Measurements from ENCODE around the gene DNAI4.
"Not testable (repeated sequence)": the region's sequence is repeated elsewhere in the genome, so short reads cannot be mapped to it uniquely, and the experiment has no call there.

Gene DNAI4

GRCh38 chr1:66929999-66930822, 5.6 kb upstream of the DNAI4 start:
- in situ Hi-C loops (cut with HindIII; ENCODE audit: low sequenced_read_pairs), result no loop called here

- in situ Hi-C loops (cut with HindIII; ENCODE audit: low sequenced_read_pairs), result no loop called here
Observed at GRCh38 chr1:66929691-66929998, 5.0 kb upstream of the DNAI4 start.

- in situ Hi-C loops (cut with HindIII; ENCODE audit: low sequenced_read_pairs), result no loop called here
Observed at GRCh38 chr1:66929146-66929688, 4.6 kb upstream of the DNAI4 start.

- in situ Hi-C loops (cut with HindIII; ENCODE audit: low sequenced_read_pairs), result no loop called here
Observed at GRCh38 chr1:66927528-66927927, 2.9 kb upstream of the DNAI4 start.

- in situ Hi-C loops (cut with HindIII; ENCODE audit: low sequenced_read_pairs), result no loop called here
Observed at GRCh38 chr1:66925944-66926343, 1.3 kb upstream of the DNAI4 start.

GRCh38 chr1:66925558-66925910, 878 bp upstream of the DNAI4 start:
- in situ Hi-C loops (cut with HindIII; ENCODE audit: low sequenced_read_pairs), result no loop called here

GRCh38 chr1:66920543-66920942, 4.1 kb downstream of the DNAI4 start:
- in situ Hi-C loops (cut with HindIII; ENCODE audit: low sequenced_read_pairs), result no loop called here

GRCh38 chr1:66919828-66920227, 4.8 kb downstream of the DNAI4 start:
- in situ Hi-C loops (cut with HindIII; ENCODE audit: low sequenced_read_pairs), result no loop called here

- in situ Hi-C loops (cut with HindIII; ENCODE audit: low sequenced_read_pairs), result no loop called here
Observed at GRCh38 chr1:66919063-66919462, 5.6 kb downstream of the DNAI4 start.

- in situ Hi-C loops (cut with HindIII; ENCODE audit: low sequenced_read_pairs), result no loop called here
Observed at GRCh38 chr1:66917476-66917875, 7.2 kb downstream of the DNAI4 start.

- in situ Hi-C loops (cut with HindIII; ENCODE audit: low sequenced_read_pairs), result no loop called here
Observed at GRCh38 chr1:66916320-66916719, 8.3 kb downstream of the DNAI4 start.

- in situ Hi-C loops (cut with HindIII; ENCODE audit: low sequenced_read_pairs), result not testable (repeated sequence)
Observed at GRCh38 chr1:66915203-66915602, 9.5 kb downstream of the DNAI4 start.

GRCh38 chr1:66893712-66894111, 30.9 kb downstream of the DNAI4 start:
- in situ Hi-C loops (cut with HindIII; ENCODE audit: low sequenced_read_pairs), result no loop called here

- in situ Hi-C loops (cut with HindIII; ENCODE audit: low sequenced_read_pairs), result no loop called here
Observed at GRCh38 chr1:66890621-66891020, 34.0 kb downstream of the DNAI4 start.

- in situ Hi-C loops (cut with HindIII; ENCODE audit: low sequenced_read_pairs), result no loop called here
Observed at GRCh38 chr1:66889030-66889429, 35.6 kb downstream of the DNAI4 start.

- in situ Hi-C loops (cut with HindIII; ENCODE audit: low sequenced_read_pairs), result no loop called here
Observed at GRCh38 chr1:66876664-66877063, 48.0 kb downstream of the DNAI4 start.

- in situ Hi-C loops (cut with HindIII; ENCODE audit: low sequenced_read_pairs), result no loop called here
Observed at GRCh38 chr1:66873111-66873510, 51.5 kb downstream of the DNAI4 start.

- in situ Hi-C loops (cut with HindIII; ENCODE audit: low sequenced_read_pairs), result not testable (repeated sequence)
Observed at GRCh38 chr1:66872024-66872423, 52.6 kb downstream of the DNAI4 start.

- in situ Hi-C loops (cut with HindIII; ENCODE audit: low sequenced_read_pairs), result no loop called here
Observed at GRCh38 chr1:66867501-66867900, 57.2 kb downstream of the DNAI4 start.

- in situ Hi-C loops (cut with HindIII; ENCODE audit: low sequenced_read_pairs), result no loop called here
Observed at GRCh38 chr1:66860529-66860928, 64.1 kb downstream of the DNAI4 start.

- in situ Hi-C loops (cut with HindIII; ENCODE audit: low sequenced_read_pairs), result no loop called here
Observed at GRCh38 chr1:66853379-66853778, 71.3 kb downstream of the DNAI4 start.

GRCh38 chr1:66852870-66853269, 71.8 kb downstream of the DNAI4 start:
- in situ Hi-C loops (cut with HindIII; ENCODE audit: low sequenced_read_pairs), result no loop called here

GRCh38 chr1:66850989-66851388, 73.7 kb downstream of the DNAI4 start:
- in situ Hi-C loops (cut with HindIII; ENCODE audit: low sequenced_read_pairs), result no loop called here
